MCF 10A (cell line): ENCODE results near the gene EXOC3. TPM values are rescaled to one million over a fixed set of nuclear protein-coding genes. Genes with fewer than 3 reads are reported as not detected.

Experiments
- BruUV-seq: library from RNA; stranded (reverse); fragments of 400-500 nt; replicated peaks from 2 replicates; lab custom pipeline; 2021; lab: Mats Ljungman, UMichigan
- CTCF ChIA-PET: fragments of 300-600 bp; sonication (Branson Sonifier 250); formaldehyde crosslinking; extraction: SDS; loops from one replicate; lab custom pipeline; 2021; ENCODE audit warnings: antibody characterized with exemption, inconsistent platforms; lab: Yijun Ruan, JAX
- POLR2A ChIA-PET: fragments of 300-600, 350-650 bp; sonication (Branson Sonifier 250); formaldehyde crosslinking; extraction: SDS; loops from one replicate; lab custom pipeline; 2020; ENCODE audit warnings: antibody characterized with exemption, inconsistent platforms; lab: Yijun Ruan, JAX
- DNase-seq: peaks from one replicate; pipeline ENCODE4 v3.0.0-alpha.2; 2018; ENCODE audit not compliant: unreplicated experiment
- H3K27ac Mint-ChIP-seq: one replicate; pipeline ENCODE4 v1.8.0; 2022; ENCODE audit warnings: mild to moderate bottlenecking, low read depth, mixed read lengths; ENCODE audit not compliant: unreplicated experiment
- H3K27me3 Mint-ChIP-seq: one replicate; pipeline ENCODE4 v1.8.0; 2022; ENCODE audit warnings: mixed read lengths; ENCODE audit not compliant: insufficient read depth, unreplicated experiment
- H3K36me3 Mint-ChIP-seq: one replicate; pipeline ENCODE4 v1.8.0; 2022; ENCODE audit warnings: mild to moderate bottlenecking, moderate library complexity, mixed read lengths; ENCODE audit not compliant: insufficient read depth, unreplicated experiment
- H3K4me1 Mint-ChIP-seq: one replicate; pipeline ENCODE4 v1.8.0; 2022; ENCODE audit warnings: mixed read lengths; ENCODE audit not compliant: insufficient read depth, unreplicated experiment
- H3K4me3 Mint-ChIP-seq: one replicate; pipeline ENCODE4 v1.8.0; 2022; ENCODE audit warnings: mild to moderate bottlenecking, moderate library complexity, mixed read lengths; ENCODE audit not compliant: unreplicated experiment
- H3K9me3 Mint-ChIP-seq: one replicate; pipeline ENCODE4 v1.8.0; 2022; ENCODE audit warnings: mixed read lengths; ENCODE audit not compliant: unreplicated experiment
- CTCF ChIP-seq: fragments of 200-600 bp; IDR thresholded peaks from one replicate; pipeline ENCODE4 v1.8.0; 2022; ENCODE audit warnings: antibody characterized with exemption, mild to moderate bottlenecking; ENCODE audit not compliant: unreplicated experiment
- intact Hi-C: fragments of 100-400 bp; cut with micrococcal nuclease; formaldehyde crosslinking; loops from 2 replicates; pipeline ENCODE4 v1.14.1; 2022
- total RNA-seq: library from RNA; stranded (reverse); gene quantifications from 2 replicates; pipeline ENCODE4 v1.2.3, GENCODE V29; 2022

The EXOC3 gene
- total RNA-seq, 1 experiment from 2014 or later: 44.1 TPM

- no peak overlapping the region for H3K27ac Mint-ChIP-seq
- DNase-seq: no peak
- no TSS peak for BruUV-seq
- H3K9me3 Mint-ChIP-seq: peaks cover 4% of the 10 kb centered on the region
- POLR2A ChIA-PET: no interaction called here
- intact Hi-C loops: no loop called here
- H3K36me3 Mint-ChIP-seq: no peaks in the 10 kb centered on the region
- no peak overlapping the region for H3K4me3 Mint-ChIP-seq
- CTCF ChIA-PET: interaction anchor here (0.8 to 1.0 kb wide), 2 partner anchors 22 to 155 kb away, joined by 3 to 4 read pairs; no protein-coding TSS in a partner anchor
- H3K4me1 Mint-ChIP-seq: no peaks in the 10 kb centered on the region
- no peak for TF ChIP-seq CTCF
- peaks cover 19% of the 10 kb centered on the region for H3K27me3 Mint-ChIP-seq
These were observed 55.0 kb downstream of the EXOC3 start for GRCh38 chr5:497871-498509.

DNA sequence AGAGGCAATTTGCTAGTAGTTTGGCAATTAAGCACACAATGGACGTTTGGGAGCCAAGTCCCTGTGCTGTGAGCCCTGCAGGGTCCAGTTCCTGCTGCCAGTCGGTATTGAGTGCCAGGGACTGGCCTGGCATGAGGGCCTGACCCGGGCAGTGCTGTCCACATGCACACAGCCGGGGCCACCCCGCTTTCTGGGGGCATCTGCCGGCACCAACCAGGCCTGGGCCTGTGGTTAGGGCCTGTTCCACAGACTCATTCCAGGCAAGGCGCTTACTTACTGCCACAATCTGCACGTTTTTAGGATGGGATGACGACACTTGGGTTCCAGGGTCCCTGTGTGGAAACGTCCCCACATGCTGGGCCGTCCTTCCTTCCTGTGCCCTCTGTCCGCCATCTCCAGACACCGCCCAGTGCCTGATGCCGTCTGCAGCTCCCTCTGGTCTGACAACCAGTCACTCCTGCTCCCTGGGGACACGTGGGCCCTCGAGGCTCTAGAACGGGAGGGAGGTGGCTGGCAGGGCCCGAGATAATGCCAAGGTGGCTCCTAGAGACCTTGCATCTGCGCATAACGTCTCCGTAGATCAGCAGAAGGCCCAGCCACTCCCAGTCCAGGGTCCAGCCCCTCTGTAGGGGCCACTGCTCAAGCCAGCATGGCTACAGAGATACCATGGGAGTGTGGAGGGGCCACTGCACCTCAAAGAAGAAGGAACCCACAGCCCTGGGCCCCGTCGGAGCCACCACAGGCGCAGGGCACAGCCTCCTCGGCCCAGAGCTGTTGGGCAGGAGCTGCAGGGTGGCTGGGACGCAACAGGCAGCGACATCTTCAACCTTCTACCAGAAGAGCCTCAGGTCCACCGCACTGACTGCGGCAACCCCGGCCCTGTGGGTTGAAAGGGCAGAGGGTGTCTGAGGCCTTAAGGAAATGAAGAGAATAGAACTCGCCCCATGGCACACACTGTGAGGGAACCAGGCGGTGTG lies 56.5 kb downstream of the EXOC3 start:
- Mint-ChIP-seq H3K9me3 (peaks cover 7% of the 10 kb centered on the region), H3K4me3 (no peak overlapping the region), H3K27me3 (peaks cover 19% of the 10 kb centered on the region), H3K4me1 (no peaks in the 10 kb centered on the region), H3K36me3 (no peaks in the 10 kb centered on the region), H3K27ac (no peak overlapping the region)
- no TSS peak for BruUV-seq
- CTCF ChIA-PET: interaction anchor here (0.6 kb wide), 1 partner anchor 17 kb away, joined by 4 read pairs; no protein-coding TSS in a partner anchor
- TF ChIP-seq CTCF: no peak
- intact Hi-C loops: no loop called here
- DNase-seq: no peak
- POLR2A ChIA-PET: no interaction called here

DNA sequence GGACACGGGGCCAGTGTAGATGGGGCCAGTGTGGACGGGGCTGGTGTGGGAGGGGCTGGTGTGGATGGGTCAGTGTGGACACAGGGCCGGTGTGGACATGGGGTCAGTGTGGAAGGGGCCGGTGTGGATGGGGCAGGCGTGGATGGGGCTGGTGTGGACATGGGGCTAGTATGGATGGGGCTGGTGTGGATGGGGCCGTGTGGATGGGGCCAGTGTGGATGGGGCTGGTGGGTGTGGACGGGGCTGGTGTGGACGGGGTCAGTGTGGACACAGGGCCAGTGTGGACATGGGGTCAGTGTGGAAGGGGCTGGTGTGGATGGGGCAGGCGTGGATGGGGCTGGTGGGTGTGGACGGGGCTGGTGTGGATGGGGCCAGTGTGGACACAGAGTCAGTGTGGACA lies 57.5 kb downstream of the EXOC3 start:
- intact Hi-C loops: no loop called here
- H3K4me1 Mint-ChIP-seq: no peaks in the 10 kb centered on the region
- POLR2A ChIA-PET: no interaction called here

More for the DNA sequence above, 57.5 kb downstream of the EXOC3 start:
- Mint-ChIP-seq H3K9me3 (peaks cover 7% of the 10 kb centered on the region), H3K27me3 (peaks cover 19% of the 10 kb centered on the region), H3K27ac (no peak overlapping the region), H3K4me3 (no peak overlapping the region), H3K36me3 (no peaks in the 10 kb centered on the region)
- DNase-seq: no peak
- CTCF ChIA-PET: interaction anchor here (0.6 kb wide), 1 partner anchor 16 kb away, joined by 4 read pairs; no protein-coding TSS in a partner anchor
- TF ChIP-seq CTCF: no peak
- BruUV-seq: no TSS peak
